CD4-positive, CD25-positive, alpha-beta regulatory T cell (primary cell): ENCODE measurements around the gene NAT16. TPM values are rescaled to one million over a fixed set of nuclear protein-coding genes. Genes with fewer than 3 reads are reported as not detected.

Source experiments
- ATAC-seq, 2 donors: fragments of 150-1000 bp; cut with Tn5 transposase; one replicate each; pipeline ENCODE4 v1.10.0; 2021; ENCODE audit warnings: low read depth in 2 of 2, moderate number of reproducible peaks in 2 of 2, moderate library complexity in 1 of 2
- DNase-seq, 3 donors: peaks; one replicate each; pipeline versions ENCODE4 v3.0.0 to v3.0.0-alpha.2; 2012 to 2022; ENCODE audit warnings: mixed read lengths in 1 of 3
- H3K27ac ChIP-seq: one replicate; pipeline ENCODE4 v1.7.0; 2013; ENCODE audit warnings: mild to moderate bottlenecking, low read length; ENCODE audit not compliant: insufficient read depth, poor library complexity, severe bottlenecking
- H3K27me3 ChIP-seq: one replicate; pipeline ENCODE4 v1.7.0; 2013; ENCODE audit warnings: low read length; ENCODE audit not compliant: control insufficient read depth, insufficient read depth
- H3K36me3 ChIP-seq: one replicate; pipeline ENCODE4 v1.7.0; 2013; ENCODE audit warnings: mild to moderate bottlenecking, low read length, moderate library complexity; ENCODE audit not compliant: control insufficient read depth, insufficient read depth
- H3K4me1 ChIP-seq: 2 replicates; pipeline ENCODE4 v1.7.0; 2013; ENCODE audit warnings: mild to moderate bottlenecking, low read length; ENCODE audit not compliant: insufficient read depth, control insufficient read depth, poor library complexity, severe bottlenecking
- H3K4me3 ChIP-seq: one replicate; pipeline ENCODE4 v1.7.0; 2013; ENCODE audit warnings: low read depth, mild to moderate bottlenecking, low read length, moderate library complexity
- H3K9me3 ChIP-seq, 2 experiments: 1 replicate in 1 of 2; 2 replicates in 1 of 2; pipeline ENCODE4 v1.7.0; 2013; ENCODE audit warnings: low read length in 2 of 2, mild to moderate bottlenecking in 1 of 2, moderate library complexity in 1 of 2; ENCODE audit not compliant: control insufficient read depth in 2 of 2
- H3K27ac Mint-ChIP-seq, 3 donors: one replicate each; pipeline ENCODE4 v1.8.0; 2020 to 2022; ENCODE audit warnings: mild to moderate bottlenecking in 3 of 3, mixed read lengths in 3 of 3, moderate library complexity in 2 of 3
- H3K27me3 Mint-ChIP-seq: one replicate; pipeline ENCODE4 v1.8.0; 2022; ENCODE audit warnings: mild to moderate bottlenecking, mixed read lengths
- H3K36me3 Mint-ChIP-seq: one replicate; pipeline ENCODE4 v1.8.0; 2020; ENCODE audit warnings: mixed read lengths
- H3K4me1 Mint-ChIP-seq, 4 donors: one replicate each; pipeline ENCODE4 v1.8.0; 2020 to 2022; ENCODE audit warnings: mixed read lengths in 4 of 4, mild to moderate bottlenecking in 1 of 4
- H3K4me3 Mint-ChIP-seq, 4 donors: one replicate each; pipeline ENCODE4 v1.8.0; 2020 to 2022; ENCODE audit warnings: mild to moderate bottlenecking in 4 of 4, mixed read lengths in 4 of 4, moderate library complexity in 3 of 4
- H3K9me3 Mint-ChIP-seq, 7 donors: one replicate each; pipeline ENCODE4 v1.8.0; 2020 to 2022; ENCODE audit warnings: mixed read lengths in 7 of 7, mild to moderate bottlenecking in 3 of 7, moderate library complexity in 2 of 7
- polyA plus RNA-seq, 4 donors: library from polyadenylated mRNA; unstranded; fragments of 300-500 nt; fragmentation: Illumina TruSeq; gene quantifications; one replicate each; pipeline ENCODE4 v1.2.3, GENCODE V29; 2021
- total RNA-seq: library from RNA; stranded (reverse); gene quantifications from one replicate; pipeline ENCODE4 v1.2.3, GENCODE V29; 2022

Gene NAT16
- total RNA-seq = not detected
- polyA plus RNA-seq = not detected

DNA sequence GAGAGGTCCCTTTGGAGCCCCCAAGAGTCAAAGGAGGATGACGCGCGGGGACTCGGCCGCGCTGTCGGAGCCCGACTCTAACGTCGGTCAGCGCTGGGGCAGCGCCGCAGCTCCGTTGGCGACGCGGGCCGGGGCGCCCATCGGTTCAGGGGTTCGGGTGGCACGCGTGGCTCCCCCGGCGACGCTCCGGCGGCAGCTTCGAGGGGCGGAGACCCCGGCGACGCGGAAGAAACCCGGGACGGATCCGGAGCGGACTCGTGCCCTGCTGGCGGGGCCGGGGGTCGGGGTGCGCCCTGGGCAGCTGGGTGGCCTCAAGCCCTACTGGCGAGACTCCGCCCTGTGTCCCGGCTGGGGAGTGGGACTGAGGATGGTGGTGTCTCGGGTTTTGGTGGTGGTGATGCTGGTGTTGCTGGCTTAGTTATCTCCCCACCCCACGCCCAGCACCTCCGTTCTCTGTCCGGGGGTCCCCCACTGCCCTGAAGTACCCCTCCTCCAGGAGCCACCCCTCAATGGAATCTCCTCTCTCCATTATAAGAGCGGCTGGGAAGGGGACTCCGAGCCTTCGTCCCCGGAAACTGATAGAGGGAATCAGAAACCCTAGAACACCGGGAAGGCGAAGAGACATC lies at the start of gene NAT16:
TSS of gene NAT16 (minus strand) at position 164 of the 626 bp plus-strand sequence. CDS start 5,486 bp downstream, outside the sequence.
- DNase-seq = no peak
- Histone ChIP-seq H3K36me3 (no peaks in the 10 kb centered on the region), H3K9me3 (no peaks in the 10 kb centered on the region), H3K27ac (no peak within 1 kb of the TSS), H3K4me3 (no peak within 1 kb of the TSS), H3K4me1 (peaks cover 11% of the 10 kb centered on the region), H3K27me3 (peaks cover 24% of the 10 kb centered on the region)
- H3K27ac Mint-ChIP-seq = no peak within 1 kb of the TSS
- H3K4me1 Mint-ChIP-seq = peaks cover 0 to 19% (median 9%) of the 10 kb centered on the region in 4 donors
- peak within 1 kb of the TSS in 2 of 4 donors; percentile 26 to 68 for H3K4me3 Mint-ChIP-seq
- peaks cover 73% of the 10 kb centered on the region for H3K27me3 Mint-ChIP-seq
- peaks cover 0 to 2% (median 0%) of the 10 kb centered on the region in 7 donors for H3K9me3 Mint-ChIP-seq
- no peaks in the 10 kb centered on the region for H3K36me3 Mint-ChIP-seq
- no peak for ATAC-seq

DNA sequence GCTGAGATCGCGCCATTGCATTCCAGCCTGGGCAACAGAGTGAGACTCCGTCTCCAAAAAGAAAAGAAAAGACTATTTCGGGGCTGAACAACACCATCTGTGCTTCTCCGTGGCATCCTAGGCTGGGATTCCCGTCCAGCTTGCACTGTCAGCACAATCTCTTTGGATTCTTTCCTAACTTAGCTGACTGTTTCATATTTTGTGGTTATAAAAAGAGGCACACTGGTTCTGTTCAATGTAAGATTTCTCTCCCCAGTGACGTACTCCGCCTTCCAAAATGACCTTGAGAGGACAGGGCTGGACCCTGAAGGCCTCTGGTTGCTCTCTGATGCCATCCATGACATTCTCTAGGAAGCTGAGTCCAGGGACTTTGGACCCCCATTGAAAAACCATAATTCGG lies 46.6 kb upstream of the NAT16 start:
- ATAC-seq (no peak), DNase-seq (no peak)
- no peaks in the 10 kb centered on the region for H3K4me1 ChIP-seq
- H3K27ac Mint-ChIP-seq = no peak overlapping the region
- H3K27ac ChIP-seq = no peak overlapping the region
- no peaks in the 10 kb centered on the region for H3K9me3 ChIP-seq
- H3K4me3 ChIP-seq = no peak overlapping the region
- peaks cover 32% of the 10 kb centered on the region for H3K36me3 ChIP-seq
- H3K4me3 Mint-ChIP-seq = no peak overlapping the region
- no peaks in the 10 kb centered on the region for H3K9me3 Mint-ChIP-seq
- H3K27me3 ChIP-seq = no peaks in the 10 kb centered on the region
- peaks cover 0 to 14% (median 6%) of the 10 kb centered on the region in 4 donors for H3K4me1 Mint-ChIP-seq
- no peaks in the 10 kb centered on the region for H3K27me3 Mint-ChIP-seq
- H3K36me3 Mint-ChIP-seq = peaks cover 10% of the 10 kb centered on the region

DNA sequence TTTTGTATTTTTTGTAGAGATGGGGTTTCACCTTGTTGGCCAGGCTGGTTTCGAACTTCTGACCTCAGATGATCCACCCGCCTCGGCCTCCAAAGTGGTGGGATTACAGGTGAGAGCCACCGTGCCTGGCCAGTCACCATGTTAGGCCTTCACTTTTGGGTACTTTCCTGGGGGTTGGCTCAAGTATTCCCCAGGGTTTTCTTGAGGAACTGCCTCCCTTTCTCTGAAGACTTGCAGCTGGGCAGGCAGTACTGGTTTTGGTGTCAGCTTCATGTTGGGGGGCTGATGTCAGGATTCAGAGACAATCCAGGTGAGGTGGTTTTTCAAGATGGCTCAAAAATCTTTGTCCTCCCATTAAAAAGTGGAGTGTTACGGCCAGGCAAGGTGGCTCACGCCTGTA lies 45.6 kb upstream of the NAT16 start:
- Mint-ChIP-seq H3K27me3 (no peaks in the 10 kb centered on the region), H3K9me3 (no peaks in the 10 kb centered on the region), H3K4me3 (no peak overlapping the region), H3K36me3 (peaks cover 8% of the 10 kb centered on the region), H3K27ac (no peak overlapping the region), H3K4me1 (peaks cover 0 to 20% (median 6%) of the 10 kb centered on the region in 4 donors)
- Histone ChIP-seq H3K36me3 (peaks cover 29% of the 10 kb centered on the region), H3K4me3 (no peak overlapping the region), H3K4me1 (no peaks in the 10 kb centered on the region), H3K27ac (no peak overlapping the region), H3K9me3 (no peaks in the 10 kb centered on the region), H3K27me3 (no peaks in the 10 kb centered on the region)
- no peak for DNase-seq
- no peak for ATAC-seq

DNA sequence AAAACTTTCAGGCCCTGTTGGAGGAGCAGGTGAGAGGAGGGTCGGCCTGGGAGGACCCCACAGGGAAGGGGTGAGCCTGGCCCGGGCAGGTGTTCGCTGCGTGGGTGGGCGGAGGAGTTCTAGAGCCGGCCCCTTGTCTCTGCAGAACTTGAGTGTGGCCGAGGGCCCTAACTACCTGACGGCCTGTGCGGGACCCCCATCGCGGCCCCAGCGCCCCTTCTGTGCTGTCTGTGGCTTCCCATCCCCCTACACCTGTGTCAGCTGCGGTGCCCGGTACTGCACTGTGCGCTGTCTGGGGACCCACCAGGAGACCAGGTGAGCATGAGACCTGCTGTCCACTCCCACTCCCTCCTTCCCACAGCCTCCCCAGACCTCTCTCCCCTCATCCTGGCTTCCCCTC lies 43.4 kb upstream of the NAT16 start:
- Histone ChIP-seq H3K27ac (no peak overlapping the region), H3K9me3 (no peaks in the 10 kb centered on the region), H3K36me3 (peaks cover 29% of the 10 kb centered on the region), H3K4me1 (peaks cover 16% of the 10 kb centered on the region), H3K4me3 (no peak overlapping the region), H3K27me3 (no peaks in the 10 kb centered on the region)
- peaks cover 0 to 37% (median 16%) of the 10 kb centered on the region in 4 donors for H3K4me1 Mint-ChIP-seq
- H3K27me3 Mint-ChIP-seq = no peaks in the 10 kb centered on the region
- ATAC-seq (no peak), DNase-seq (no peak)
- H3K36me3 Mint-ChIP-seq = peaks cover 3% of the 10 kb centered on the region
- H3K4me3 Mint-ChIP-seq = peak overlapping the region in 1 of 4 donors; percentile 35
- H3K27ac Mint-ChIP-seq = peak overlapping the region in 1 of 3 donors; percentile 74
- no peaks in the 10 kb centered on the region for H3K9me3 Mint-ChIP-seq

DNA sequence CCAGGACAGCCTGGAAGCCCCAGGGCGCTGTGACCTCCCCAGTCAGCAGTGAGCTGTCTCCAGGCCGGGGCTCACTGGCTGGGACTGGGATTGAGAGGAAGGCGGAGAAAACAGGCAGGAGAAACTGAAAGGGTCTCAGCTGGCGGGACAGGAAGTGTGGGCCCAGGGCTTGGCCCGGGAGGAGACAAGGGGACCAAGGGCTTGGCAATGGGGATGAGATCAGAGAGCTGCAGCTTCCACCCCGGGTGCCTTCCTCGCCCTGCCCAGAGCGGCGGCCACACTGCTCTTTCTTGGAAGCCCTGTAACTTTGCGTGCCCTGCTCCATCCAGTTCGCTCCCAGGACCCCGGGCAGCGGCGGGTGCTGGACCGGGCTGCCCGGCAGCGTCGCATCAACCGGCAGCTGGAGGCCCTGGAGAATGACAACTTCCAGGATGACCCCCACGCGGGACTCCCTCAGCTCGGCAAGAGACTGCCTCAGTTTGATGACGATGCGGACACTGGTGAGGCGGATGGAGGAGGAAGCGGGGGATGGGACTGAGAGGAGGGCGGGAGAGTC lies 42.3 kb upstream of the NAT16 start:
- Histone ChIP-seq H3K27me3 (no peaks in the 10 kb centered on the region), H3K27ac (no peak overlapping the region), H3K9me3 (no peaks in the 10 kb centered on the region), H3K36me3 (peaks cover 27% of the 10 kb centered on the region), H3K4me3 (no peak overlapping the region), H3K4me1 (peaks cover 24% of the 10 kb centered on the region)
- Mint-ChIP-seq H3K36me3 (peaks cover 3% of the 10 kb centered on the region), H3K9me3 (no peaks in the 10 kb centered on the region), H3K4me3 (peak overlapping the region in 1 of 4 donors; percentile 61), H3K4me1 (peaks cover 5 to 45% (median 20%) of the 10 kb centered on the region in 4 donors), H3K27me3 (no peaks in the 10 kb centered on the region), H3K27ac (no peak overlapping the region)
- no peak for DNase-seq
- ATAC-seq = no peak

DNA sequence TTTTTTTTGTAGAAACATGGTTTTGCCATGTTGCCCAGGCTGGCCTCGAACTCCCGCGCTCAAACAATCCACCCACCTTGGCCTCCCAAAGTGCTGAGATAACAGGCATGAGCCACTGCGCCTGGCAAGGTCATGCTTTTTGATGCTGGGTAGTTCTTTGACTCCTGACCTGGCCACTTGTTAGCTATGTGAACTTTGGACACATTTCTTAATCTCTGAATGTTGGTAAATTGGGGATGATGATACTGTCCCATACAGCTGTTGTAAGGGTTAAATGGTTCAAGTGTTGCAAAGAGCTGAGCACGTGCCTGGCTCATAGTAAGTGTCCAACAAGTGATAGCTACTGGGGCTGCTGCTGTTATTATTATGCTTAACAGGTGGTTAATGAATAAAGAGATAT lies 40.2 kb upstream of the NAT16 start:
- Histone ChIP-seq H3K9me3 (no peaks in the 10 kb centered on the region), H3K27me3 (no peaks in the 10 kb centered on the region), H3K4me1 (peaks cover 38% of the 10 kb centered on the region), H3K36me3 (peaks cover 25% of the 10 kb centered on the region), H3K4me3 (no peak overlapping the region), H3K27ac (no peak overlapping the region)
- no peak overlapping the region for H3K27ac Mint-ChIP-seq
- DNase-seq = no peak
- no peaks in the 10 kb centered on the region for H3K36me3 Mint-ChIP-seq
- no peaks in the 10 kb centered on the region for H3K27me3 Mint-ChIP-seq
- peaks cover 5 to 55% (median 23%) of the 10 kb centered on the region in 4 donors for H3K4me1 Mint-ChIP-seq
- no peak for ATAC-seq
- no peaks in the 10 kb centered on the region for H3K9me3 Mint-ChIP-seq
- H3K4me3 Mint-ChIP-seq = peak overlapping the region; percentile 10 to 78 (median 60)

DNA sequence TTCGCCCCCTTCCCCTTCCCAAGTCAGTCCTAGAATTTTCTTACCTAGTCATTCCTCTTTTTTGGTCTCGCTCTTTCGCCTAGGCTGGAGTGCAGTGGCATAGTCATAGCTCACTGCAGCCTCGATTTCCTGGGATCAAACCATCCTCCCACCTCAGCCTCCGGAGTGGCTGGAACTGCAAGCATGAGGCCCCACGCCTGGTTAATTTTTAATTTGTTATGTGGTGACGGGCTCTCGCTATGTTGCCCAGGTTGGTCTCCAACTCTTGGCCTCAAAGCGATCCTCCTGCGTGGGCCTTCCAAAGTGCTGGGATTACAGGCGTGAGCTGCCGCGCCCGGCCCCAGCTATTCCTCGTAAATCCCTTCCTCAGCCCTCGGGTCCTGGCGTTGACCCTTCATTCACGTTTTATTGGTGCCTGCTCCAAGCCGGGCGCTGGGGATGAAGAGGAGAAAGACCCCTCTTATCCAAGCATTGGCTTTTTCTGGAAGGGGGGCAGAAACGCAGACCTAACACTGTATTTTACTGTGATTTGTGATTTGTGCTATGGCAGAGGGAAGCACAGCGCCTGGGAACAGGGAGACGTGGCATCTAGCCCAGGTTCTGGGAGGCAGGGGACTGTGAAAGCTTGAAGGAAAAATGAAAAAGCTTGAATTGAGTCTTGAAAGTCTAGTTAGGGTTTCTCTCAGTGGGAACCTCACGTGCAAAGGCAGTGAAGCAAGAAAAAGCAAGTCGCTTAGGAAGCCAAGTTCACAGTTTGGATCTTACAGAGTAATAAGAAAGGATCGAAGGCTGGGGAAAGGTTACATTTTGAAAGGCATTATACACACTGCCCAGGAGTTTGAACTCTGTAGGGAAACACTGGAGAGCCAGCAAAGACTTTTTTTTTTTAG lies 38.4 kb upstream of the NAT16 start:
- Mint-ChIP-seq H3K27me3 (no peaks in the 10 kb centered on the region), H3K9me3 (no peaks in the 10 kb centered on the region), H3K36me3 (peaks cover 5% of the 10 kb centered on the region), H3K4me3 (peak overlapping the region; percentile 93 to 97 (median 96)), H3K4me1 (peaks cover 5 to 53% (median 21%) of the 10 kb centered on the region in 4 donors), H3K27ac (peak overlapping the region; percentile 79 to 99 (median 98))
- Histone ChIP-seq H3K4me3 (peak overlapping the region; percentile 93), H3K9me3 (no peaks in the 10 kb centered on the region), H3K4me1 (peaks cover 38% of the 10 kb centered on the region), H3K27me3 (no peaks in the 10 kb centered on the region), H3K27ac (peak overlapping the region; percentile 82), H3K36me3 (peaks cover 15% of the 10 kb centered on the region)
- DNase-seq (no peak), ATAC-seq (no peak)
